PFSK-1 (cell line): ENCODE results near the gene ENOPH1.

Experiments
- POLR2AphosphoS5 ChIP-seq: IDR thresholded peaks from 2 replicates; pipeline ENCODE4 v1.6.1; 2012; ENCODE audit warnings: low read depth, mild to moderate bottlenecking, control low read depth, low read length, moderate library complexity
- SIN3A ChIP-seq: IDR thresholded peaks from 2 replicates; pipeline ENCODE4 v1.6.1; 2012; ENCODE audit warnings: mild to moderate bottlenecking, low read length, moderate library complexity, borderline replicate concordance; ENCODE audit not compliant: insufficient read depth
- TAF1 ChIP-seq: IDR thresholded peaks from 2 replicates; pipeline ENCODE4 v1.6.1; 2012; ENCODE audit warnings: low read length, control low read depth, borderline replicate concordance; ENCODE audit not compliant: insufficient read depth
- TF ChIP-seq, protein P1 (sequence below), 2 experiments: IDR thresholded peaks; 2 replicates each; pipeline versions ENCODE4 v1.6.1 to v1.8.0; 2011 to 2012; ENCODE audit warnings: low read depth in 2 of 2, low read length in 2 of 2, control low read depth in 1 of 2, inconsistent platforms in 1 of 2, mild to moderate bottlenecking in 1 of 2, moderate library complexity in 1 of 2; ENCODE audit not compliant: insufficient read depth in 1 of 2

DNA sequence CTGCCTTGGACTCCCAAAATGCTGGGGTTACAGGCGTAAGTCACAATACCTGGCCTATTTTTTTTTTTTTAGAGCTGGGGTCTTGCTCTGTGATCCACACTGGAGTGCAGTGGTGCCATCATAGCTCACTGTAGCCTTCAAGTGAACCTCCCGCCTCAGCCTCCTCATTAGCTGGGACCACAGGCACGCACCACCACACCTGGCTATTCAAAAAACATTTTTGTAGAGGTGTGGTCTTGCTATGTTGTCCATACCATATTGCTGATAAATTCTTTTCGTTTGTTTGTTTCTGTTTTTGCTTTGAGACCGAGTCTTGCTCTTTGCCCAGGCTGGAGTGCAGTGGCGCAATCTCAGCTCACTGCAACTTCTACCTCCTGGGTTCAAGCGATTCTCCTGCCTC is 21.6 kb downstream of the ENOPH1 start:
- no peak for TF ChIP-seq POLR2AphosphoS5
- TF ChIP-seq SIN3A, result no peak
- no peak for TF ChIP-seq TAF1
- TF ChIP-seq, protein P1, sequence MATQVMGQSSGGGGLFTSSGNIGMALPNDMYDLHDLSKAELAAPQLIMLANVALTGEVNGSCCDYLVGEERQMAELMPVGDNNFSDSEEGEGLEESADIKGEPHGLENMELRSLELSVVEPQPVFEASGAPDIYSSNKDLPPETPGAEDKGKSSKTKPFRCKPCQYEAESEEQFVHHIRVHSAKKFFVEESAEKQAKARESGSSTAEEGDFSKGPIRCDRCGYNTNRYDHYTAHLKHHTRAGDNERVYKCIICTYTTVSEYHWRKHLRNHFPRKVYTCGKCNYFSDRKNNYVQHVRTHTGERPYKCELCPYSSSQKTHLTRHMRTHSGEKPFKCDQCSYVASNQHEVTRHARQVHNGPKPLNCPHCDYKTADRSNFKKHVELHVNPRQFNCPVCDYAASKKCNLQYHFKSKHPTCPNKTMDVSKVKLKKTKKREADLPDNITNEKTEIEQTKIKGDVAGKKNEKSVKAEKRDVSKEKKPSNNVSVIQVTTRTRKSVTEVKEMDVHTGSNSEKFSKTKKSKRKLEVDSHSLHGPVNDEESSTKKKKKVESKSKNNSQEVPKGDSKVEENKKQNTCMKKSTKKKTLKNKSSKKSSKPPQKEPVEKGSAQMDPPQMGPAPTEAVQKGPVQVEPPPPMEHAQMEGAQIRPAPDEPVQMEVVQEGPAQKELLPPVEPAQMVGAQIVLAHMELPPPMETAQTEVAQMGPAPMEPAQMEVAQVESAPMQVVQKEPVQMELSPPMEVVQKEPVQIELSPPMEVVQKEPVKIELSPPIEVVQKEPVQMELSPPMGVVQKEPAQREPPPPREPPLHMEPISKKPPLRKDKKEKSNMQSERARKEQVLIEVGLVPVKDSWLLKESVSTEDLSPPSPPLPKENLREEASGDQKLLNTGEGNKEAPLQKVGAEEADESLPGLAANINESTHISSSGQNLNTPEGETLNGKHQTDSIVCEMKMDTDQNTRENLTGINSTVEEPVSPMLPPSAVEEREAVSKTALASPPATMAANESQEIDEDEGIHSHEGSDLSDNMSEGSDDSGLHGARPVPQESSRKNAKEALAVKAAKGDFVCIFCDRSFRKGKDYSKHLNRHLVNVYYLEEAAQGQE (IDR thresholded peaks at IDR 0.05; ENCODE audit: insufficient read depth in 1 of 2, low read depth in 2 of 2, low read length in 2 of 2), result no peak
